Caki2 (cell line): Measurements from ENCODE around the gene RBM20. TPM values are rescaled to one million over a fixed set of nuclear protein-coding genes. Genes with fewer than 3 reads are reported as not detected.

Experiments used
- DNase-seq: peaks from one replicate; pipeline ENCODE4 v3.0.0-alpha.2; 2015; ENCODE audit warnings: low read depth
- in situ Hi-C: cut with HindIII; loops from 2 replicates; pipeline ENCODE4 v1.10.0; 2016; ENCODE audit warnings: low sequenced_read_pairs, low pct_unique_long_range_greater_than_20kb, mixed read lengths
- total RNA-seq: library from RNA; depleted of rRNA; stranded (reverse); fragments of >200 nt; shearing (Covaris generic); gene quantifications from 2 replicates; pipeline ENCODE4 v1.2.3, GENCODE V29; 2014; ENCODE audit warnings: low replicate concordance

The RBM20 gene
- total RNA-seq, 1 experiment from 2014 or later: 7.7 TPM

GRCh38 chr10:110824152-110824441, 180.0 kb downstream of the RBM20 start:
- in situ Hi-C loops: no loop called here
- no peak for DNase-seq

GRCh38 chr10:110824660-110825059, 180.5 kb downstream of the RBM20 start:
- no peak for DNase-seq
- in situ Hi-C loops: no loop called here

GRCh38 chr10:110825508-110825907, 181.4 kb downstream of the RBM20 start:
- DNase-seq: no peak
- in situ Hi-C loops: no loop called here

GRCh38 chr10:110827410-110827809, 183.3 kb downstream of the RBM20 start:
- DNase-seq: no peak
- in situ Hi-C loops: no loop called here

- DNase-seq: no peak
- in situ Hi-C loops: no loop called here
Measured at GRCh38 chr10:110827875-110828274, 183.7 kb downstream of the RBM20 start.

- in situ Hi-C loops: no loop called here
Measured at GRCh38 chr10:110828525-110828924, 184.4 kb downstream of the RBM20 start.

GRCh38 chr10:110829721-110830410, 185.7 kb downstream of the RBM20 start:
- no peak for DNase-seq
- in situ Hi-C loops: no loop called here

More at GRCh38 chr10:110828525-110828924, 184.4 kb downstream of the RBM20 start:
- no peak for DNase-seq

GRCh38 chr10:110833234-110833940, 189.3 kb downstream of the RBM20 start:
- in situ Hi-C loops: no loop called here

GRCh38 chr10:110833941-110834628, 189.9 kb downstream of the RBM20 start:
- DNase-seq: no peak
- in situ Hi-C loops: no loop called here

More at GRCh38 chr10:110833234-110833940, 189.3 kb downstream of the RBM20 start:
- no peak for DNase-seq

GRCh38 chr10:110834629-110835301, 190.6 kb downstream of the RBM20 start:
- no peak for DNase-seq
- in situ Hi-C loops: no loop called here

- DNase-seq: no peak
- in situ Hi-C loops: no loop called here
Measured at GRCh38 chr10:110835841-110836240, 191.7 kb downstream of the RBM20 start.

GRCh38 chr10:110836706-110837105, 192.6 kb downstream of the RBM20 start:
- in situ Hi-C loops: no loop called here
- DNase-seq: no peak

GRCh38 chr10:110837418-110838171, 193.5 kb downstream of the RBM20 start:
- in situ Hi-C loops: no loop called here
- no peak for DNase-seq

- in situ Hi-C loops: no loop called here
- no peak for DNase-seq
Measured at GRCh38 chr10:110840225-110840922, 196.2 kb downstream of the RBM20 start.

GRCh38 chr10:110840923-110841428, 196.8 kb downstream of the RBM20 start:
- in situ Hi-C loops: no loop called here
- no peak for DNase-seq

GRCh38 chr10:110841767-110842267, 197.7 kb downstream of the RBM20 start:
- no peak for DNase-seq
- in situ Hi-C loops: no loop called here

- no peak for DNase-seq
- in situ Hi-C loops: no loop called here
Measured at GRCh38 chr10:110842326-110842904, 198.3 kb downstream of the RBM20 start.
